Endodermal cell (in vitro differentiated cells): ENCODE measurements around the gene IRF6. TPM values are rescaled to one million over a fixed set of nuclear protein-coding genes. Genes with fewer than 3 reads are reported as not detected.

ENCODE experiments used
- DNase-seq: peaks from one replicate; pipeline ENCODE4 v3.0.0-alpha.2; 2017
- H3K27ac ChIP-seq: 2 replicates; pipeline ENCODE4 v1.5.1; 2013; ENCODE audit warnings: mild to moderate bottlenecking, low read depth, low read length, moderate library complexity
- H3K27me3 ChIP-seq: 2 replicates; pipeline ENCODE4 v1.6.1; 2013; ENCODE audit warnings: mild to moderate bottlenecking, low read length, moderate library complexity; ENCODE audit not compliant: insufficient read depth, control insufficient read depth, poor library complexity, severe bottlenecking
- H3K36me3 ChIP-seq: 2 replicates; pipeline ENCODE4 v1.7.0; 2013; ENCODE audit warnings: mild to moderate bottlenecking, low read length, moderate library complexity; ENCODE audit not compliant: control insufficient read depth, insufficient read depth
- H3K4me1 ChIP-seq: one replicate; pipeline ENCODE4 v1.7.0; 2013; ENCODE audit warnings: low read length; ENCODE audit not compliant: control insufficient read depth, insufficient read depth
- H3K4me3 ChIP-seq: 2 replicates; pipeline ENCODE4 v1.5.1; 2013; ENCODE audit warnings: mild to moderate bottlenecking, low read length, moderate library complexity
- H3K9ac ChIP-seq: 2 replicates; pipeline ENCODE4 v1.6.1; 2013; ENCODE audit warnings: mild to moderate bottlenecking, low read length, moderate library complexity; ENCODE audit not compliant: poor library complexity, severe bottlenecking; ENCODE audit errors: extremely low read depth
- H3K9me3 ChIP-seq: 2 replicates; pipeline ENCODE4 v1.6.1; 2013; ENCODE audit warnings: mild to moderate bottlenecking, low read length, moderate library complexity; ENCODE audit not compliant: control insufficient read depth
- H3K27ac Mint-ChIP-seq: 2 replicates; pipeline ENCODE4 v1.8.0; 2020; ENCODE audit warnings: mixed read lengths
- H3K27me3 Mint-ChIP-seq: 2 replicates; pipeline ENCODE4 v1.8.0; 2021; ENCODE audit warnings: mild to moderate bottlenecking, mixed read lengths; ENCODE audit not compliant: insufficient read depth
- H3K36me3 Mint-ChIP-seq: 2 replicates; pipeline ENCODE4 v1.8.0; 2020; ENCODE audit warnings: low read depth, mixed read lengths
- H3K4me1 Mint-ChIP-seq: 2 replicates; pipeline ENCODE4 v1.8.0; 2020; ENCODE audit warnings: mixed read lengths
- H3K4me3 Mint-ChIP-seq: 2 replicates; pipeline ENCODE4 v1.8.0; 2020; ENCODE audit warnings: mild to moderate bottlenecking, moderate library complexity, mixed read lengths
- H3K9me3 Mint-ChIP-seq: 2 replicates; pipeline ENCODE4 v1.8.0; 2020; ENCODE audit warnings: mild to moderate bottlenecking, mixed read lengths
- WGBS, 2 experiments: methylation state at CpG; one replicate each; pipeline versions ENCODE4 v1.1.5 to v1.1.7; 2013; ENCODE audit warnings: missing lambda C conversion rate in 2 of 2, mixed read lengths in 1 of 2; ENCODE audit not compliant: insufficient coverage in 1 of 2, insufficient read length in 1 of 2; 5-methylcytosine and 5-hydroxymethylcytosine counted together
- total RNA-seq, 2 donors: library from RNA; stranded (reverse); fragmentation: NEBNext Ultra II Directional in 1 of 2; extraction: Animal tissue kit (Norgen Biotek cat#: 25700) in 1 of 2; gene quantifications; 2 replicates in 1 of 2; 3 replicates in 1 of 2; pipeline ENCODE4 v1.2.1, GENCODE V29; 2021
- TF ChIP-seq, protein P1 (sequence below): fragments of 200-600 bp; sonication (generic); conservative IDR thresholded peaks from 2 replicates; pipeline ENCODE4 v1.5.0; 2021; ENCODE audit warnings: antibody characterized with exemption, mild to moderate bottlenecking

Gene IRF6
- total RNA-seq, 2 donors from 2014 or later, result 13.8 to 18.2 TPM

DNA sequence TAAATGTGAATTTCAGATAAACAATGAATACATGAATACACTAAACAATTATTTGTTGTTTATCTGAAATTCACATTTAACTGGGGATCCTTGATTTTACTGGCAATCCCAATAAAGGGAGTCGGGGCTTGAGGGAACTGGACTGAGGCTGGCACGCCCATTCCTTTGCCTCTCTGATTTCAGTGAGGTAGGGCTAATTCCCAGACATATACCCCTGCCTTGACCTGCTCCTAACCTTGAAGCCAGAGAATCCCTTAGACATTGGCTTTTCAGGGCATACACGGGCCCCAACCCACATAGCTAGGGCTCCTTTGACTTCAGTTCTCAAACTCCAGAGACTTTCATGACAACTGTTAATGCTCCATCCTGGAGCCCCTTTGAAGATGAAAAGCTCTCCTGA, 11.0 kb upstream of the IRF6 start:
- Histone ChIP-seq H3K4me3 (no peak overlapping the region), H3K9me3 (no peaks in the 10 kb centered on the region), H3K36me3 (no peaks in the 10 kb centered on the region), H3K27ac (no peak overlapping the region), H3K9ac (no peak overlapping the region), H3K4me1 (no peaks in the 10 kb centered on the region), H3K27me3 (peaks cover 28% of the 10 kb centered on the region)
- DNase-seq, result no peak
- 42 to 60% methylated on average over 2 to 3 of the region's 3 CpGs for WGBS, 2 experiments
- no peaks in the 10 kb centered on the region for H3K36me3 Mint-ChIP-seq
- no peaks in the 10 kb centered on the region for H3K9me3 Mint-ChIP-seq
- peaks cover 18% of the 10 kb centered on the region for H3K27me3 Mint-ChIP-seq
- TF ChIP-seq, protein P1, sequence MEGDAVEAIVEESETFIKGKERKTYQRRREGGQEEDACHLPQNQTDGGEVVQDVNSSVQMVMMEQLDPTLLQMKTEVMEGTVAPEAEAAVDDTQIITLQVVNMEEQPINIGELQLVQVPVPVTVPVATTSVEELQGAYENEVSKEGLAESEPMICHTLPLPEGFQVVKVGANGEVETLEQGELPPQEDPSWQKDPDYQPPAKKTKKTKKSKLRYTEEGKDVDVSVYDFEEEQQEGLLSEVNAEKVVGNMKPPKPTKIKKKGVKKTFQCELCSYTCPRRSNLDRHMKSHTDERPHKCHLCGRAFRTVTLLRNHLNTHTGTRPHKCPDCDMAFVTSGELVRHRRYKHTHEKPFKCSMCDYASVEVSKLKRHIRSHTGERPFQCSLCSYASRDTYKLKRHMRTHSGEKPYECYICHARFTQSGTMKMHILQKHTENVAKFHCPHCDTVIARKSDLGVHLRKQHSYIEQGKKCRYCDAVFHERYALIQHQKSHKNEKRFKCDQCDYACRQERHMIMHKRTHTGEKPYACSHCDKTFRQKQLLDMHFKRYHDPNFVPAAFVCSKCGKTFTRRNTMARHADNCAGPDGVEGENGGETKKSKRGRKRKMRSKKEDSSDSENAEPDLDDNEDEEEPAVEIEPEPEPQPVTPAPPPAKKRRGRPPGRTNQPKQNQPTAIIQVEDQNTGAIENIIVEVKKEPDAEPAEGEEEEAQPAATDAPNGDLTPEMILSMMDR, result no peak
- H3K27ac Mint-ChIP-seq, result no peak overlapping the region
- peaks cover 4% of the 10 kb centered on the region for H3K4me1 Mint-ChIP-seq
- H3K4me3 Mint-ChIP-seq, result no peak overlapping the region

DNA sequence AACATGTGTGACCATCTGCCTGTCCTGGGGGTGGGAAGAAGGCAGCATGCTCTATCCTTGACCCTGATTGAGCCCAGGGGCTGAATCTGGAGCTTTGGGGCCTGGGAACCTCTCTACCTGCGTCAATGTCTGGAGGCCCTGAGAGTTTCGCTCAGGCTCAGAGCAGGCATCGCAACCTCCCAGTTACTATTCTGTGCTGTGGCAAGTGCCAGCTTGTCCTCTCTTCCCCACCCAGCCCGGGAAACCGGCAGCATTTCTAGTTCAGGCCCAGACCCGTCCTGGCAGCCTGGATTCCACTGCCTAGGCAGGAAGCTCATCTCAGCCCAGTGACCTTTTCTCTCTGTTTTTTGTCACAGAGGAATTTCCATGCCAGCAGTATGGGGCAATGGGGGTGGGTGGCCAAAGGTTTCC, 10.0 kb upstream of the IRF6 start:
- H3K4me1 ChIP-seq, result no peaks in the 10 kb centered on the region
- WGBS, 2 experiments, result 84 to 100% methylated on average over 1 to 6 of the region's 6 CpGs
- H3K27me3 ChIP-seq, result peaks cover 23% of the 10 kb centered on the region
- Mint-ChIP-seq H3K4me1 (peaks cover 4% of the 10 kb centered on the region), H3K27me3 (peaks cover 18% of the 10 kb centered on the region), H3K4me3 (no peak overlapping the region), H3K9me3 (no peaks in the 10 kb centered on the region), H3K27ac (no peak overlapping the region), H3K36me3 (no peaks in the 10 kb centered on the region)
- no peak overlapping the region for H3K9ac ChIP-seq
- H3K27ac ChIP-seq, result no peak overlapping the region
- H3K4me3 ChIP-seq, result no peak overlapping the region
- no peaks in the 10 kb centered on the region for H3K9me3 ChIP-seq
- no peak for DNase-seq
- TF ChIP-seq, protein P1, result no peak
- H3K36me3 ChIP-seq, result no peaks in the 10 kb centered on the region

DNA sequence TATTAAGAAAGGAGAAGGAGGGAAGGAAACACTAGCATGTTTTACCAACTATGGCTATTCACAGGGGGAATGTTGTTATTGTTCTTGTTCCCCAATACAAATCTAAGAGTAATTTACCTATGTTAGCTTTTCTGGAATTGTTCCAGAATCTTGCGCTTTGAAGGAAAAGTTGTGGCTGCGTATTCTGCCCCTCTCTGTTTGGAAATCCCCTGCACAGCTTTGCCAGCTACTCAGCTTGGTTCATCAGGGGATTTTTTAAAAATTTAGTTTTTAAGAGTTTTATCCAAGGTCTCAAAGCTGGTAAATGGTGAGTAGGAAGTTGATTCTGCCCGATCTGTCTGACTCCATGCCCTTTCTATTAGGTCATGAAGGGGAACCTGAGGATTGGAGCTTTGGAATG, 9.5 kb upstream of the IRF6 start:
- H3K27me3 ChIP-seq, result peaks cover 19% of the 10 kb centered on the region
- Mint-ChIP-seq H3K4me3 (no peak overlapping the region), H3K36me3 (no peaks in the 10 kb centered on the region), H3K27me3 (peaks cover 13% of the 10 kb centered on the region), H3K4me1 (peaks cover 4% of the 10 kb centered on the region), H3K9me3 (no peaks in the 10 kb centered on the region), H3K27ac (no peak overlapping the region)
- DNase-seq, result no peak
- H3K4me3 ChIP-seq, result no peak overlapping the region
- no peaks in the 10 kb centered on the region for H3K4me1 ChIP-seq
- no peak overlapping the region for H3K9ac ChIP-seq
- no peaks in the 10 kb centered on the region for H3K36me3 ChIP-seq
- H3K27ac ChIP-seq, result no peak overlapping the region
- TF ChIP-seq, protein P1, result no peak
- H3K9me3 ChIP-seq, result no peaks in the 10 kb centered on the region
- 96 to 100% methylated on average over 2 to 3 of the region's 3 CpGs for WGBS, 2 experiments
